Skeletal muscle cell (primary cell): ENCODE results near the gene GPC6.

ENCODE experiments used
- DNase-seq: peaks from one replicate; pipeline ENCODE4 v3.0.0-alpha.2; 2010; ENCODE audit warnings: low read depth
- H3K4me3 ChIP-seq: 2 replicates; pipeline ENCODE4 v1.5.1; 2011; ENCODE audit warnings: low read depth, mild to moderate bottlenecking, control low read depth, low read length, moderate library complexity

GPC6 gene

GRCh38 chr13:94063848-94064247 is 837.2 kb downstream of the GPC6 start:
- DNase-seq = no peak
- no peak overlapping the region for H3K4me3 ChIP-seq

DNA sequence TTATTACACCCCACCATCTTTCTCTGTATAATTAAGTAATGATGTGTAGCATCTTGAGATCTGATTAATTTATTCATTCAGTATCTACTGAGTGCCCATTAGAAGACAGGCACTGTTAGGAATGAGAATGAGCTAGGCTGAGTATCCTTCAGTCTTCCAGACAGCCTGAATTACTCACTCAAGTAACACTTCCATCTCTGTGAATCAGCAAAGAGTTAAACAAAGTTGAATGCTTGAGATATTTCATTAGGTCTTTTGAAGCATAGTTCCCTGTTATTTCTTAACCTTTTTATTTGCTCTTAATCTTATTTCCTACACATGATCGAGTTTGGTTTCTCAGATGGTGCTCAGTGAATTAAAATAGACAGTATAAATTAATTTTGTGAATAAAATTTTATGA is 839.1 kb downstream of the GPC6 start:
- no peak for DNase-seq
- no peak overlapping the region for H3K4me3 ChIP-seq

DNA sequence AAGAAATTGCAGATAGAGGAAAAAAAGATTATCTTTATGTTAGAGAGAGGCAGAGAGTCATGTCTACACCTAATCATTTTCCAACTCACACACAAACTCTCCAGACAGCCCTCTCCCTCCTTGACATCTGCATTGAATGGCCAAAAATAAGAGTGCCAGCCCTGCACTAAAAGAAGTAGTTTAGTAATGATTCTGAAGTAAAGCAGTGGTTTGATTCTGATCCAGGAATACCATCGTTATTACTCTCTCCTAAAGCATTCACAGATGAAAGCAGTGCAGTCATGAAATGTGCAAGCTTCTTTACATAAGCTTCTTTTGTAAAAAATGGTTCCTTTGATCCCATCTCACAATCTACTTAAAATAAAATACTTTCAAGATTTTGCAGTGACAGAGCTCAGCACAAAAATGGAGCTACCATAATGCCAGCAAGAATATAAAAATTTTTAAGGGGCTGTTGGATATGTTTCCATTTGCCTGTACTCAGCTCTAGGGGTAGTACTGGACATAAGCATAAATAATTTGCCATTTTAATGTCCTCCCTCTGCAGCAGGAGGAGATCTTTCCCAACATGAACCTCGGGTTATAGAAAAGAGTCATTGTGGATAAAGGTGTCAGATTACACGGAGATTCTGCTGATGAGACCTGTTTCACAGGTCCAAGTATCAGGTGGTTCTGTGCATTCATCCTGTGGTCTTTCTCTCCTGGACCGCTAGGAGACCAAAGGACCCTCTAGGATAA is 846.6 kb downstream of the GPC6 start:
- peak; percentile 78 for DNase-seq

GRCh38 chr13:94079876-94080275 is 853.3 kb downstream of the GPC6 start:
- peak; percentile 49 for DNase-seq

More for the DNA sequence above, 846.6 kb downstream of the GPC6 start:
- H3K4me3 ChIP-seq = no peak overlapping the region

GRCh38 chr13:94080527-94080926 is 853.9 kb downstream of the GPC6 start:
- DNase-seq = no peak
- no peak overlapping the region for H3K4me3 ChIP-seq

More at GRCh38 chr13:94079876-94080275, 853.3 kb downstream of the GPC6 start:
- H3K4me3 ChIP-seq = no peak overlapping the region

GRCh38 chr13:94087100-94087499 is 860.5 kb downstream of the GPC6 start:
- DNase-seq = no peak
- H3K4me3 ChIP-seq = no peak overlapping the region

- DNase-seq = no peak
- H3K4me3 ChIP-seq = no peak overlapping the region
Observed at GRCh38 chr13:94088742-94089141, 862.1 kb downstream of the GPC6 start.

DNA sequence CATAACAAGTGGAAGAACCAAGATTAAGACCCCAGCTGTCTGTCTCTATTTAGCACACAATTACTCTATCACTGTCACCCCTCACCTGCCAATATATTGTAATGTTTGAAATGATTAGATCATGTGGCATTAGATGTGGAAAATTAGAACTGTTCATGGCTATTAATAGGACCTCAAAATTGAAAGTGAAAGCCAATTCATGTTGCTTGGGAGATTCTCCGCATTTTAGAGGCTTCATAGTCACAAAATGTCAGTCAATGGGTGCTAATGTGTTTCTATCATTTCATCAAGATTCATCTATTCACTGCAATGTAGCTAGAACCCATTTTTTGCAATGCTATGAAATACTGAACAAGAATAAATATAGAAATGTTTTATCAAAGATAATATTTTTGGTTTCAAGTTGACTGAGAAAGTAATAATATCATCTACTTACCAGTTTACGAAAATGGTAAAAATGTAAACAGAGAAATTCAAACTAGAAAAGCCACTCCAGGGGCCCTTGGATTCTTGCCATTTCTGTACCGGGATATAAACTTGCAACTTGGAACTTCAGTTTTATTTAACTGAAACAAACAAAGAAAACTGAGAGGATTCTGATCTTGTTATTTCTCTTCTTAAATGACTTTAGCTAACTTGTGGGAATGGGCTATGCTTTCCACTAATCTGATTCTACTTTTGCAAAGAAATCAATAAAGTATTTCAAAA is 864.3 kb downstream of the GPC6 start:
- H3K4me3 ChIP-seq = no peak overlapping the region
- DNase-seq = no peak

GRCh38 chr13:94093652-94094315 is 867.2 kb downstream of the GPC6 start:
- no peak for DNase-seq
- no peak overlapping the region for H3K4me3 ChIP-seq

DNA sequence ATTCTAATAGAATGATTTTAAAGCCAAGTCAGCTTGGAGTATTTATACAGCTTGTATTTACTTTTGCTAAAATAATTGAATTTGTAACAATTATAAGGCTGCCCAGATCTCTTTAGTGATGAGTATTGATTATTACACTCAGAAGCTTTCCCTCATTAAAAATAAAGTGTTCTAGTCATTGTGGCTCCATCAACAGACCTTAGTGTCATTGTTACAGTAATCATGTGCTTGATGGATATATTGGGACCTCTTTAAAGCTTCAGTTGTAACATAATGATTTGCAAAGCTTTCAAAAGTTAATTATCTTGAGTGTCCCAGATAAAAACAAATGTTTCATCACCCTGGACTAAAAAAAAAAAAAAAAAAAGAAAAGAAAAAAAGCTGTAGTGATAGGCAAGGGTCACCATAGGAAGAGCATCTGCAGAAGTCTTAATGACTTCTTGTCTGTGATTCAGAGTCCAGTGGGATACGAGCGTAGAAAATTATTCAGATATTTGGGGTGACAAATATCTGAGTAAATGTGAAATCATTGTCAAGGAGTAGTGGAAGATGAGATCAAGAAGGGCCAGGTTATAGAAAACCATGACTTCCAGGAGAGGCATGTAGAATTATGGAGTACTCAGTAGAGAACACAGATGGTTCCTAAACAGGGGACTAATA is 883.2 kb downstream of the GPC6 start:
- H3K4me3 ChIP-seq = no peak overlapping the region
- DNase-seq = no peak

GRCh38 chr13:94112227-94112626 is 885.6 kb downstream of the GPC6 start:
- peak; percentile 88 for DNase-seq
- H3K4me3 ChIP-seq = no peak overlapping the region

DNA sequence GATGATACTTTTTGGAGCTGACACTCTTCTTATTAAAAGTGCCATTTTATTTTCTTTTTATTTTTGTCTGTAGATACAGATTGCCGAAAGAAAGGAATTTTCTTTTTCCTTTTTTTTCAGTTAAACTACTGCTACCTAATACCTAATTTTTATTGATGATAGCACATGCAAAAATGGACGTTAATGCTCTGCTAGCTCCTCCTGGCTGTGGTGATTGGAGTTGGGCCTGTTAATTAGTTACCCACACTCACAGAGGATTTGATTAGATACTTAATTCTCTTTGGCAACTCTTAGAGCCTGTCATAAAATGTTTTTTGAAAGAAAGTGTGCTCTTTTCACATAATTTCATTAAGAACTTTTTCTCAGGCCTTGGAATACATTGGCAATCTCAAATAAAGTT is 886.1 kb downstream of the GPC6 start:
- no peak overlapping the region for H3K4me3 ChIP-seq
- DNase-seq = no peak

DNA sequence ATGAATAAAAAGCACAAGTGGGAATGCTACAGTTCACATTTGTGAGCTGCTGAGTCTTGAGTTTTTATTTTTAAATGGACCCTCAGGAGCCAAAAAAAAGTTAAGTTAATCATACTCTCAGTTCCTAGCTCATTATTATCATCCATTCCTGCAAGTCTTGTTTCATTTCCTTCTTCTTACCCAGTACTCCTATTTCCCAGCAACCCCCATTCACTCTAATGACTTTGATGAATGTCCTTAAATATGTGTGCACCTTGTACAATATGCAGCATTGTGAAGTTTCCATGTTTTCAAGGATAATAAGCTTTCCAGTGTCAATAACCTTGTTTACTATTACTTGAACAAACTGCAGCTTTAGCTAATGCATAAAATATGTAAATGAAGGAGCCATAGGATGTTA is 886.6 kb downstream of the GPC6 start:
- no peak overlapping the region for H3K4me3 ChIP-seq
- no peak for DNase-seq

DNA sequence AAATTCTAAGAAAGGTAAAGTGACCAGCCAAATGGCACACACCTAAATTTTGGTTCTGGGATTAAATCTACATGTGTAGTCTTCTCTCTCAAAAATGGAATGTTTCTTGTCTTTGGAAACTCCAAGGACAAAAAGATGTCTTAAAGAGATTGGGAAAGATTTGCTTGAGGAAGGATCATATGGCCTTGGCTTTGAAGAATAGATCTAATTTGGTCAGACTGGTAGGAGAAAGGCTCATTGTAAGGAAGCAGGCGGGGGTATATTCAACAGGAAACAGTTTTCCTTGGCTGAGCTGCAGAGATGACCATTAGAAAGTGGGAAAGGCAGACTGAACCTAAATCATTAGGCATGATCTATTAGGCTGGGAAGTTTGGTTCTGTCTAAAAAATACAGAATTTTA is 887.6 kb downstream of the GPC6 start:
- H3K4me3 ChIP-seq = no peak overlapping the region
- no peak for DNase-seq

- no peak overlapping the region for H3K4me3 ChIP-seq
- DNase-seq = no peak
Observed at GRCh38 chr13:94115054-94115453, 888.4 kb downstream of the GPC6 start.

- no peak overlapping the region for H3K4me3 ChIP-seq
- DNase-seq = no peak
Observed at GRCh38 chr13:94119360-94119936, 892.8 kb downstream of the GPC6 start.

DNA sequence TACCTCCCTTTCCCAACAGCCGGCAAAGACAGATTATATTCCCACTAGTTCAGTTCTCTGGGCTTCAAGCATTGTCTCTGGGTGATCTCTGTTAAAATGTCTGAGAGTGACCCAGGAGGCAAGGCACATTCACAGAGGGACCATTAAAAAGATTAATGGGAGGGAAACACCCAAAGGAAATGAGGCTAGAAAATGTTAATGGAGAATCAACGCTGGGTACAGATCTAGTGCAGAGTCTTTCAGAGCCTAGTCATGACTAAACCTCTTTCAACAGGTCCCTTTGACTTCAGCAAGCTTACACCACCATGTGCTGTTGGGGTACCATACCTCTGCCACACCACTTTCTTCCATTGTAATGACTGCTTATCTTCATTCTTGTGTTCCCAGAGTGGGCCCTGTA is 894.3 kb downstream of the GPC6 start:
- DNase-seq = no peak
- no peak overlapping the region for H3K4me3 ChIP-seq

GRCh38 chr13:94121686-94122085 is 895.1 kb downstream of the GPC6 start:
- peak; percentile 59 for DNase-seq
- H3K4me3 ChIP-seq = no peak overlapping the region

DNA sequence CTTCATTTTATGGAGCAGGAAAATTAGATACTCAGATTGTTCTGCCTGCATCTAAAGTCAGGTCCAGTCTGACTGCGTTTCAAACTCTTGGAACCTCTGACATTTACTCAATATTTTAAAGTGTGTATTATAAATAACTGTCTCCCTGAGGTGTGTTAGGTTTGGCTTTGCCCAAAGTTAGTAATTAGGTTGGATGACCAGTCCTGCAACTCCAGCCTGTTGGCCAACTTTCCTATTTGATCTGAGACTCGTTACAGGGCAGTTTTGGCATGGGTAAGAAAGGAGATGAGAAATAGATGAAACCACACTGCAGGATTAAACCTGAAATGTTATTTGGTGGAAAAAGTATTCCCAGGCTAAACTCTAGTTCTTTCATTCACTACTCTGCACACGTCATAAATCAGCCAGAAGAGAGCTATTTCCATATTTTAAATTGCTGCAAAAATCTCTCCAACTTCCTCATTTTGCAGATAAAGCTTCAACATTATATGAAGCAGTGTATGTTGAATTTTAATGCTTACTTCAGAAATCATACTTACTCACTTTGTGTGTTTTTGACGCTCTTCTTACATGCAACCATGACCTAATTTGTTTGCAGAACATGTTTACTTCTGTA is 895.8 kb downstream of the GPC6 start:
- H3K4me3 ChIP-seq = no peak overlapping the region
- DNase-seq = no peak
